ENCODE measurements around the gene DECR2. TPM values are rescaled to one million over a fixed set of nuclear protein-coding genes. Genes with fewer than 3 reads are reported as not detected.
"Not testable (repeated sequence)": the region's sequence is repeated elsewhere in the genome, so short reads cannot be mapped to it uniquely, and the experiment has no call there.

The DECR2 gene, protein sequence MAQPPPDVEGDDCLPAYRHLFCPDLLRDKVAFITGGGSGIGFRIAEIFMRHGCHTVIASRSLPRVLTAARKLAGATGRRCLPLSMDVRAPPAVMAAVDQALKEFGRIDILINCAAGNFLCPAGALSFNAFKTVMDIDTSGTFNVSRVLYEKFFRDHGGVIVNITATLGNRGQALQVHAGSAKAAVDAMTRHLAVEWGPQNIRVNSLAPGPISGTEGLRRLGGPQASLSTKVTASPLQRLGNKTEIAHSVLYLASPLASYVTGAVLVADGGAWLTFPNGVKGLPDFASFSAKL
- 27.1 and 28.6 TPM in 2 replicates for total RNA-seq
- 20.8 TPM for polyA plus RNA-seq (2012)

DNA sequence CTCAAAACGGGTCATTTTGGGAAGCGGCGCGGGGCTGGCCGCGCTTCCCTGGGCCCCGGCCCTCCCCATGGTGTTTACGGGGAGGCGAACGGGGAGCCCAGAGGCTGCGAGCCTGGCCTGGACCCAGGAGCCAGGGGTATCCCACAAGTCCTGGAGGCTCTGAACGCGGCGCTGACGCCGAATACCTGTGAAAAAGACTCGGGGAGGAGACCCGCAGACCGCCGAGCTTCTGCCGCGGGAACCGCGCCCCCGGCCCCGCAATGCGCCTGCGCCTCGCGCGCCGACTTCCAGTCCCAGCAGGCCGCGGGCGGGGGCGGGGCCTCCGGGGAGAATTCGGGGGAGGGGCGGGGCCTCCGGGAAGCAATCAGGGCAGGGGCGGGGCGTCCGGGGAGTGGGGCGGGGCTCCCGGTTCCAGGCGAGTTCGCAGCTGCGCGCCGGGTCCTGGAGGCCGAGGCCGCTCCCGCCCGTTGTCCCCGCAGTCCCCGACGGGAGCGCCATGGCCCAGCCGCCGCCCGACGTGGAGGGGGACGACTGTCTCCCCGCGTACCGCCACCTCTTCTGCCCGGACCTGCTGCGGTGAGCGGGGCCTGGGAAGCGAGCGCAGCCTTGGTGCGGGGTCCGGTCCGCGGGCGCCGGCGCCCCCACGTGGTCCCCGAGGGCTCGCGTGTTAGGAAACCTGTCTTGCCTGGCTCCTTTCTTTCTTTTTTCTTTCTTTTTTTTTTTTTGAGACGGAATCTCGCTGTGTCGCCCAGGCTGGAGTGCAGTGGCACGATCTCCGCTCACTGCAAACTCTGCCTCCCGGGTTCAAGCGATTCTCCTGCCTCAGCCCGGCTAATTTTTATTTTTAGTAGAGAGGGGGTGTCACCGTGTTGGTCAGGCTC is at the start of gene DECR2:
DECR2 (plus strand) TSS at position 418 of the 881 bp plus-strand sequence; CDS start at position 497, 79 bp downstream.
- peak; percentile 91 for DNase-seq (ENCODE audit: low read depth)

DNA sequence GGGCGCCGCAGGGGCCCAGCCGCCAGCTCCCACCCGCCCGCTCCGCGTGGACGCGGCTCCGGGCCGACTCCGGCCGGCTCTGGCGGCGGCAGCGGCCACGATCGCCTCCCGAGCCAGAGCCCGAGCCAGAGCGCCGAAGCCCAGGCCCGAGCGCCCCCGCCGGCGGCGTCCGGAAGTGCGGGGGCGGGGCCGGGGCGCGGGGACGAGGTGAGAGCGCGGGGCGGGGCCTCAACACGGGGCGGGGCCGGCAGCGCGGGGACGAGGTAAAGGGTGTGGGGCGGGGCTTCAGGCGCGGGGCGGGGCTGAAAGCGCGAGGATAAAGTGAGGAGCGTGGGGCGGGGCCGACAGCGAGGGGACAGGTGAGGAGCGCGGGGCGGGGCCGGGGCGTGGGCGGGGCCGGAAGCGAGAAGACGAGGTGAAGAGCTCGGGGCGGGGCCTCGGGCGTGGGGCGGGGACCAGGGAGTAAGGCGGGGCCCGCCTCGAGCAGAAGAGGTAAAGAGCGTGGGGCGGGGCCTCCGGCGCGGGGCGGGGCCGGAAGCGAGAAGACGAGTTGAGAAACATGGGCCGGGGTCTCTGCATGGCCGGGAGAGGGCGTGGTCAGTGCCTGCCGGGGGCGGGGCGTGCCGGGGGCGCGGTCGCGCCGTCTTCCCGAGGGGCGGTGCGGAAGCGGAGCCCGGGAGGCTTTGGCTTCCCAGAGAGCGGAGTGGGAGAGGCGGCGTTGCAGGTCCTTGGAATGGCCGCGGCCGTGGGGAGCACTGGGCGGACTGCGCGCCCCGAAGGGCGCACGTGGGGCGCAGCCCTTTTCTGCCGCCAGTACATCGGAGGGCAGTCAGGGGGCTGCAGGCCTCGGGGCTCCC is 48.9 kb upstream of the DECR2 start, which contains the start of gene AXIN1:
AXIN1 (minus strand) TSS at position 177 of the 857 bp plus-strand sequence. CDS start 5,698 bp downstream, outside the sequence.
- peak; percentile 87 for DNase-seq (ENCODE audit: low read depth)

DNA sequence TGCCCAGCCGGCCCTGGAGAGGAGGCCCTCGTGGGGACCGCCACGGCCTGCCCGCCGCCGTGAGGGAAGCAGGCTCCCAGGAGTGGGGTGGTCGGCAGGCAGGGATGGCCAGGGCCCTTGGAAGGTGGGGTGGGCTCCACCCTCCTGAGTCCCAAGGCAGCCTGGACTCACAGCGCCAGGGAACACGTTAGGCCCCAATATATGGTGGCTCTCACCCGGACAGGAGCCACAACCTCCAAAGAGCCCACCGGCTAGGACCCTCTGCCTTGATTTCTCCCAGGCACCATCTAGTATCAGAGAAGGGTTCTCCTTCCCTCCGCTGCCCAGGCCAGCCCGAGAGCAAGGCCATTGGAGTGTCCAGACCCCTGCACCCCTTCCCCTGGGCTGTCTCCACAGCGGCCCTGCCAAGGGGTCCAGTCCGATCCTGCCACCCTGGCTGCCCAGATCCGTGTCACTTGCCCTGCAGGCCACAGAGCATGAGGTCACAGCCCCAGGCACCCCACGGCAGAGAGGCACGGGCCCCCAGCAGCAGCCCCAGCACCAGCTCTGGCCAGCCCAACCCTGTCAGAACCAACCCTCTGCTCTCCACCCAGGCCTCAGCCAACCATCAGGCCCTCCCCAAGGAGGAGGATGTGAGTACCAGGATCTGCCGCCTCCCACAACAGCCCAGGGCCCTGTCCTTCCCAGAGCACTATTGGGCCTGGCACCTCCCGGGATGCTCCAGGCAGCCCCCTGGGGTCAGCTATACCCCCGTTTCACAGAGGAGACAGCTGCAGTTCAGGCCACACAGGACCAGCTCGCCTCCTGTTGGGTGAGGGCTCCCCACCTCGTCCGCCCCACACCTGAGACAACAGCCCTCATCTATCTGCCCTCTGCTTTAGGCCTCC is 48.0 kb upstream of the DECR2 start:
- DNase-seq (ENCODE audit: low read depth), result no peak

DNA sequence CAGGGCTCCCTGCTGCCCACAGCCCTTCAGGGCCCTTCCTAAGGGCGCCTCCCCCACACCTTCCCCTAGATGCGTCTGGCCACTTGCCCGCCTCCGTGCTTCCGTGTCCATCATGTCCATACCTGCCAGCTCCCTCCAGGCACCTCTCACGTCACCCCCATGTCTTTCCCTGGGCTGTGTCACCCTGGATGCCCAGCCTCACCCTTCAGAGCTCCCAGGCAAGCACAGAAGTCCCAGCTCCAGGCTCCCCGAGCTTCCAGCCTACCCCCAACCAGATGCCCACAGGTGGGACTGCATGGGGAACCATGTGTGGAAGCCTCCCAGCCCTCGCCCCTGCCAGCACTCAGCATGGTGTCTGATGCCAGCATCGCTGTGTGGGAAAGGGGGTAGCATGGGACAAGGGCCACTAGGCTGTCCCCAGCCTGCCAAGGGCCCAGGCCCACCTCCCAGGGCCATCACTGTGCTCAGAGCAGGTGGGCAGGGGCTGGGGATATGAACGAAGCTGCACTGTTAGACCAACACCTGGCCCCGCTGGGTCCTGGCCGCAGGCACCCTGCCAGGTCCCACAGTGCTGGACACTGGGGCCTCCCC is 47.3 kb upstream of the DECR2 start:
- no peak for DNase-seq (ENCODE audit: low read depth)

DNA sequence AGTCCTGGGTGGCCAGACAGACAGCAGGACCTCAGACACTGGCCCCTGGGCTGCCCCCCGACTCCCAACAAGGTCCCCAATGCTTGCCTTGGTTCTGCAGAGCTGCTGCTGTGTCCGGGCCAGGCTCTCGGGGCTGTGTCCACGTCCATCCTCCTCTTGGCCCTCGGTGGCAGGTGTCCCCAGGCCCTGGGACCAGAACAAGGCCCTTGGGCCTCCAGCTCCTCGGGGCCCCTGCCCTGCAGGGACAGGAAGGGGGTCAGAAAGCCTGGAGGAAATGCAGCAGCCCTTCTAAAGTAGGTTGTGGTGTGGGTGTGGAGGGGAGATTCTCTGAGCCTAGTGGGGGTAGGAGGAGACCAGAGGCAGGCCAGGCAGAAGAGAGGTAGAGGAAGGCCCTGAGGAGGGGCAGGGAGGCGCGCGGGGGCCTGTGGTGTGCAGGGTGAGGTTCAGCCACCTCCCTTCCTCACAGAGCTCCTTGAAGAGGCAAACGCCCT is 46.7 kb upstream of the DECR2 start:
- DNase-seq (ENCODE audit: low read depth), result no peak

DNA sequence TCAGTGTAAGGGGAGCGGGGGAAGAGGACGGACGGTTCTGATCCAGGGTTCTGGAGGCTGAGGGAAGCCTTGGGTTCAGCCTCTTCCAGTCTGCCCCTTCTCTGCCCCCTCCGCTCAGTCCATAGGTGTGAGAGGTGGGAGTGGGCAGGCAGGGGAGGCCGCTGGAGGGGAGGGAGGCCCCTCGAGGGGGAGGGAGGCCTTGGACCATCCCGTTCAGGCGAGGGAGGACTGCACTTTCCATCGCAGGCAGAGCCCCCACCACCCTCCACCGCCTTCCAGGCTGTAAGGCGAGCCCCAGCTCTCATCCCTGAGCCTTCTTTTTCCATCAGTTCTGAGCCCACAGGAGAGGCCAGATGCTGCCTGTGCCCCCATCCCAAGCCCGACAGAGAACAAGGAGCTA is 44.9 kb upstream of the DECR2 start:
- no peak for DNase-seq (ENCODE audit: low read depth)

DNA sequence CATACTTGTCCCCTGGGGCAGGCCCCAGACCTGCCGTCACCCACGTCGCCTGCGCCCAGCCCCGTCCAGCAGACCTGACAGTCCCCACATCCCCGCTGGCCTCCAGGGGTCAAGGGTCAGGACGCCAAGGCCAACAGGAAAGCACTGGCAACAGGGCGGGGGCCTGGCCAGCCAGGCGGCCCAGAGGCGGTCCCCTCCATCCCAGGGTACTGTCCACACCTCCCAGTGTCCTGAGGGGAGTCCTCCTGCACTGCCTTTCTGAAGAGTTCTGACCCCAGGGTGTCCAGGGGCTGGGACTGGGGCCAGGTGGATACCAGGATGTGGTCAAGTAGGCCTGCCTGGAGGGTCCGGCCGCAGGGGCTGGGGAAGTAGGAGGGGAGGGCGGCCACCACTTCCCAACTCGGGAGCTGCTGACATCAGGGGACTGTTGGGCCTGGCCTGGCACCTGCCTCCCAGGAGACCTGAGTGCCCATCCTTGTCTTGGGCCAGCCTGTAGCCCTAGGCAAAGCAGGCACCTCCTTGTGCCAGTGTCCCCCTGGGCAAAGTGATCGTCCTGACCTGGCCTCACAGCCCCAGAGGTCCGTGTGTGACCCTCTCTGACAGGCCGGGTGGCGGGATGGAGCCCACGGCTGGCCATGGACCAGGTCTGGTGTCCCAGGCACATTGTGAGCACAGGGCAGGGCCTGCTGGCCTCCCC is 42.5 kb upstream of the DECR2 start:
- DNase-seq (ENCODE audit: low read depth), result no peak

DNA sequence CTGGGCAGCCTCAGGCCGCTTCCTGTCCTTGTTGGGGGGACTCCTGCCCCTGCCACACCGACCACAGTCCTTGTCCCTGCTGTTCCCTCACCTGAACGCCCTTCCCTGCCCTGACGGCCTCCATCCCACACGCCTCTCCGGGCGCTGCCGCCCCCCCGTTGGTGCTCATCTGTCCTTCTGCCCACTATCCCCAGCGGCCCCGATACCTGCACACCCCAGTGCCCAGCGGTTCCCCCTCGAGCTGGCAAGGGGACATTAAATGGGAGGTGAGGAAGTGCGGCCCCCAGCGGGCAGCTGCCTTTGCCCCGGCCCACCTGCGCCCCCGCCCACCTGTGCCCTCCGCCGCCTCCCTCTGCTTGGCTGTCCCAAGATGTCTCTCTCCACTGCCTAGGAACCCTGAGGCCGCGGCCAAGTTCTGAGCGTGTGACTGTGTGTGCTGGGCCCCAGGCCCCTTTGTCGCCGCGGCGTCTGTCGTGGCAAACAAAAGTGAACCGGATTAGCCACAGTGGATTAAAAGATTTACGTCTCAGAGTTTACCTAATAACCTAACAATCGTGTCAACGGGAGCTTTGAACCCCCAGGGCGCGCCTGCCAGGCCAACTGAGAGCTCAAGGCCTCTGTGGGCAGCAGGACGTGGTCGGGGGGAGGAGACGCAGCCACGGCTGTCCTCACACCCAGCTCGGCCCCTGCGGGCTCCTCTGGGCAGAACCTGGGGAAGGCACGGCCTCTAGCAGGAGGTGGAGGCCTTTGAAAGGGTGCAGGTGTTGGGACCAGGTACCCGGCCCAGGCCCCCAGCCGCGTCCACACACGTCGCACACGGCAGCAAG is 41.6 kb upstream of the DECR2 start:
- no peak for DNase-seq (ENCODE audit: low read depth)

DNA sequence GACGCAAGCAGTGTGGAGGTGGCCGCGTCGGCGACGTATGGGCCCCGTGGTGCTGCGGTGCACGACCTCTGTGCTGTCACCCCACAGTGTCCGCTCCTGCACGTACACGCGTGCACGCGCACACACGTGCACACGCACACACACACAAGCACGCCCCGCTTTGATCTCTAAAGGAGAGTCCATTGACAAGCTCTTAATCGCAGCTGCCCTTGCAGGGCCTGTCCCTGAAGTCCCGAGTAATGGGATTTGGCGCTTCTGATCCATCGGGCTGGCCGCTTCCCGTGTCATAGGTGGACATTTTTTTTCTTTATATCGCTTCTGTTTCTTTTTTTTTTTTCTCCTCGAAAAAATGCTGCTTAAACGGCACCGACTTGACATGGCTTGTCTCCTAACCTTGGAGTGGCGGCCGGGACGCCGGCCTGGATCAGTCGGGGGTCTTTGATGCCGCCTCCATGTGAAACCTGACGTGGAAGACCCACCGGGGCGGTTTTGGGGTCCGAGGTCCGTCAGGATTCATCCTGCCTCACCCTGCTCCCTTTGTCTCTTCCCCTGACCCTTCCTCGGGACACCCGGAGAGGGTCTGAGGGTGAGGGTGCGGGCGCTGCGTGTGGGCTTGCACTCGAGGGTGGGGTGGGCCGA is 40.9 kb upstream of the DECR2 start:
- DNase-seq (ENCODE audit: low read depth), result no peak

DNA sequence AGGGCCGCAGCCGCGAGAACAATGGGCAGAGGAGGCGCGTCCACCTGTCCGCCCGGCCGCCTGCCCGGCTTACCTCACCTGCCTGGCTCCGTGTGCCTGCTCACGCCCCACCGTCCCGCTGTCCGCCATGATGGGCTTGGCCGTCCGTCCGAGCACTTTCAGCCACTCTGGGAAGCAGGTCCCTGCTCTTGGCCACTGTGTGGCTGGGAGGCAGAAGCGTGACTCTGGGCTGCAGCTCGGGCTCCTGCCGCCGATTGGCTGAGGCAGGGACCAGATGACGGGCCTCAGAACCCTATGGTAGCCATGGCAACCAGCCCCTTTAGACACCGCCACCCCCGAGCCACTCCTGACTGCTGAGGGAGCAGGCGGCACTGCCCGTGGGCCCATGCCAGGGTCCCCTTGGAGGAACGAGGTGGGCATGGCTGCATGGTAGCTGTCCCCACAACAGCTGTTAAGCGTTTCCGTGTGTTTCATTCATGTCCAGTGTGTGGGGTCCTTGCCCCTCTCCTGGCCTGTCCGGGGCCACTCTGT is 40.3 kb upstream of the DECR2 start:
- no peak for DNase-seq (ENCODE audit: low read depth)

DNA sequence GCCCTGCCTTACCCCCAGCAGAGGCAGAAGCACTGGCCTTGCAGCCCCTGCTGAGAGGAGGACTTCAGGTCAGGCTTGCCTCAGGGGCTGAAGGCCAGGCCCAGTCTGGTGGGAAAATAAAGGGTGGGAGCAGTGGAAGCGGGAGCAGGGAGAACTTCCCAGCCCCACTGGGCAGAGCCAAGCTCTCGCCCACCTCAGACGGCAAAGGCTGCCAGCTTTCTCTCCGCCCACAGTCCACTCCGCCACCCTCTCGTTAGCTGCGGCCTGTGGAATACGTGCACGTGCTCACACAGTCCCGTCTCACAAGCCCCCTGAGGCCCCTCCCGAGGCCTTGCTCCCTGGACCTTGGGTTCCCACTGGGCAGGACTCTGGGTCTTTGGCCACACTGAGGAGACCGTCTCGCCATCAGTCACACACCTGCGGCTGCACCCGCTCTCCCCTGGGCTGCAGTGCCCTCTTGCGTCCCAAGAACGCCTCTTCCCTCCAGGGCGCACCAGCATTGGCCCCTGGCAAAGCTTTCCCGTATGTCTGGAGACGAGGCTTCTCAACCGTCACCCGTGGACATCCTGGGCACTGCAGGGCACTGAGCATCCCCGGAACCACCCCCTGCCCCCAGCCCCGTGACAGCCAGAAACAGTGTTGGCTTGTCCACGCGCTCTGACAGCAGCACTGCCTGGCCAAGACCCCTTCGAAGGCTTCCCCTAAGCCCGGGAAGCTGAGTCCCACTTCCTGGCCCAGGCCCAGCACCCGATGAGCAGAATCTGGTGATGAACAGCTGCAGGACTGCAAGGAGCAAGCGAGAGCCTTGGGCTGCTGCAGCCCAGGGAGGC is 39.6 kb upstream of the DECR2 start:
- peak; percentile 68 for DNase-seq (ENCODE audit: low read depth)

DNA sequence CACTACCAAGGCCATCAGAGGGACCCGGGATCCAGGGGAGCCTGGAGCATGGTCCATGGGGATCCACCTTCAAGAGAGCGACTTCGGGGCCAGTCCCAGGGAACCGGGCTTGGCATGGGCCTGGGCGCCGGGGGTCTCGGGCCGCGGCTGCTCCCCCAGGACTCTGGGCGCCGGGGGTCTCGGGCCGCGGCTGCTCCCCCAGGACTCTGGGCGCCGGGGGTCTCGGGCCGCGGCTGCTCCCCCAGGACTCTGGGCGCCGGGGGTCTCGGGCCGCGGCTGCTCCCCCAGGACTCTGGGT is 39.0 kb upstream of the DECR2 start:
- DNase-seq (ENCODE audit: low read depth), result not testable (repeated sequence)

DNA sequence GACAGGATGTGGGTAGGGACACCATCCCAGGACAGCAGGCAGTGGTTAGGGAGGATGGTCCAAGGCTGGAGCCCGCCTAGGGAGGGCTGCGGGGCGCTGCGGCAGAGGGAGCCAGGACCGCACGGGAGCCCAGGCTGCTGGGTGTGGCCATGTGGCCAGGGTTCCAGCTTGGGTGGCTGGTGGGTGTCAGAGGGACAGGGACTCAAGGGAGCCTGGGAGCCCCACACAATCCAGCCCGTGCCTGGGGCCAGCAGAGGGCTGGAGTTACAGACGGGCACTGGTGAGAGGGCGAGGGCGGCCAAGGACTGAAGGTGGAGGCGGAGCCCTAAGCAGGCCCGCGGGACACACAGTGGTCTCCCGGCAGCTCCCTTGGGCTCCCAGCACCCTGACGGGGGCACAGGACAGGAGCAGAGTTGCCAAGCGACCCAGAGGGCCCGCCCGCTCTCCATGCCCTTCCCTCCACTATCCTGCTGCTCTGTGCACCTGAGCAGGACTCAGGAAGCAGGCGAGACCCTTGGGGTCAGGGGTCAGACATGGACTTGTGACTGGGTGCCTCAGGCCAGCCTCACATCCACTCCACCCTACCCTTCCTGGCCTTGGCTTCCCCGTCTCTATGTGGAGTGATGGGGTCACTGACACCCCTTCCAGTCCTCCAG is 38.4 kb upstream of the DECR2 start:
- no peak for DNase-seq (ENCODE audit: low read depth)

DNA sequence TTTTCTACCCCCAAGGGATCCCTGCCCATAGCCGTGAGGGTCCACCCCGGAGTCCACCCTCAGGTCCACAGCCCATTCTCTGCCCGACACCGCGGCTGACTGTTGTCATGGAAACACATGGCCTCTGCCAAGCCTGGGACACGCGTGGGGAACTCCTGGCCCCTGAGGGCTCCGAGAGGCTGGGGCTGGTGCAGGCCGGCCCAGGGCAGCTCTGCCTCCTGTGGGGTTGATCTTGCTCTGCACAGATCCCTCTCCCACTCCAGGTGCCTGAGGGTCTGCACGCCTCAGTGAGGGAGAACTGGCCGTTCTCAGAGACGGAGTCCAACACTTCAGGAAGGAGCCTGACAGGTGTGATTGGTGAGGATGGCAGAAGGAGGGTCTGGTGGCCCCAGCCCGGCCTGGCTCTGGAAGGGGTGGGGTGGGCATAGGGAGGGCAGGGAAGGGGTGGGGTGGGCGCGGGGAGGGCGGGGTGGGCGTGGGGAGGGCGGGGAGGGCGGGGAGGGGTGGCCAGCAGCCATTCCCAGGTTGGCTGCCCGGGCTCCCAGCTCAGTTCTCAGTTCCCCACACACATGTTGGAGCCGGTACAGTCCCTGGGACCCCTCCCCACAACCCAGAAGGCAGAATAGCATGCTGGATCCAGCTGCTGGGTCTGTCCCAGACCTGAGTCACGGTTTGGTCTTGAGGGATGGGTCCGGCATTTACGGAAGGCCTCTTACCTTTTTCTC is 37.8 kb upstream of the DECR2 start:
- DNase-seq (ENCODE audit: low read depth), result no peak

Measured in myocyte (in vitro differentiated cells).